Ishikawa (cell line): ENCODE results near the gene EIF3L.

Source experiments
- CEBPB ChIP-seq: IDR thresholded peaks from 2 replicates; pipeline ENCODE4 v1.6.1; 2012
- CREB1 ChIP-seq: IDR thresholded peaks from 2 replicates; pipeline ENCODE4 v1.6.1; 2012; ENCODE audit warnings: low read depth
- EP300 ChIP-seq: IDR thresholded peaks from 2 replicates; pipeline ENCODE4 v1.6.1; 2012; ENCODE audit warnings: borderline replicate concordance
- NFIC ChIP-seq: IDR thresholded peaks from 2 replicates; pipeline ENCODE4 v1.6.1; 2012
- RAD21 ChIP-seq: IDR thresholded peaks from 2 replicates; pipeline ENCODE4 v1.6.1; 2012; ENCODE audit warnings: low read depth
- REST ChIP-seq: IDR thresholded peaks from 2 replicates; pipeline ENCODE4 v1.6.1; 2012; ENCODE audit warnings: low read depth, mild to moderate bottlenecking
- TEAD4 ChIP-seq: IDR thresholded peaks from 2 replicates; pipeline ENCODE4 v1.6.1; 2012

- TF ChIP-seq EP300 (no peak), REST (no peak), CREB1 (no peak), RAD21 (no peak), CEBPB (no peak), TEAD4 (no peak), NFIC (no peak)
Measured at GRCh38 chr22:37893583-37893983, 44.4 kb downstream of the EIF3L start.
